Fibroblast of lung (primary cell): ENCODE data around the gene TENM3. TPM values are rescaled to one million over a fixed set of nuclear protein-coding genes. Genes with fewer than 3 reads are reported as not detected.

ENCODE experiments used
- DNase-seq, 2 donors: peaks; one replicate each; pipeline versions ENCODE4 v3.0.0 to v3.0.0-alpha.2; 2010; ENCODE audit warnings: low read depth in 2 of 2
- H2AFZ ChIP-seq: 2 replicates; pipeline ENCODE4 v1.5.1; 2012; ENCODE audit warnings: low read length, control low read depth, inconsistent platforms
- H3K27ac ChIP-seq: 2 replicates; pipeline ENCODE4 v1.5.1; 2011; ENCODE audit warnings: low read length, control low read depth; ENCODE audit not compliant: insufficient read depth
- H3K27me3 ChIP-seq: 2 replicates; pipeline ENCODE4 v1.5.1; 2011; ENCODE audit warnings: mild to moderate bottlenecking, low read length; ENCODE audit not compliant: control insufficient read depth, insufficient read depth
- H3K36me3 ChIP-seq: 2 replicates; pipeline ENCODE4 v1.5.1; 2011; ENCODE audit warnings: low read length; ENCODE audit not compliant: control insufficient read depth, insufficient read depth
- H3K4me1 ChIP-seq: 2 replicates; pipeline ENCODE4 v1.5.1; 2011; ENCODE audit warnings: low read length; ENCODE audit not compliant: control insufficient read depth, insufficient read depth; ENCODE audit errors: extremely low read depth
- H3K4me2 ChIP-seq: 2 replicates; pipeline ENCODE4 v1.5.1; 2011; ENCODE audit warnings: low read length, control low read depth; ENCODE audit not compliant: insufficient read depth; ENCODE audit errors: extremely low read depth
- H3K4me3 ChIP-seq, 4 experiments: fragments of 200-600 bp in 1 of 4; sonication (generic) in 1 of 4; replicated peaks in 1 of 4; 2 replicates each; pipeline ENCODE4 v1.5.1; 2011 to 2016; ENCODE audit warnings: low read length in 4 of 4, low read depth in 3 of 4, mild to moderate bottlenecking in 3 of 4, control low read depth in 2 of 4, inconsistent platforms in 1 of 4, mixed read lengths in 1 of 4; ENCODE audit not compliant: insufficient read depth in 1 of 4; ENCODE audit errors: control extremely low read depth in 1 of 4
- H3K79me2 ChIP-seq: 2 replicates; pipeline ENCODE4 v1.5.1; 2012; ENCODE audit warnings: mild to moderate bottlenecking, low read length, inconsistent platforms; ENCODE audit not compliant: control insufficient read depth, insufficient read depth
- H3K9ac ChIP-seq: 2 replicates; pipeline ENCODE4 v1.5.1; 2011; ENCODE audit warnings: mild to moderate bottlenecking, low read length, control low read depth; ENCODE audit not compliant: insufficient read depth
- H3K9me3 ChIP-seq: 2 replicates; pipeline ENCODE4 v1.5.1; 2012; ENCODE audit warnings: low read depth, low read length; ENCODE audit not compliant: control insufficient read depth, insufficient read depth
- H4K20me1 ChIP-seq: 2 replicates; pipeline ENCODE4 v1.5.1; 2011; ENCODE audit warnings: low read length; ENCODE audit not compliant: control insufficient read depth, insufficient read depth; ENCODE audit errors: extremely low read depth
- EZH2 ChIP-seq: IDR thresholded peaks from 2 replicates; pipeline ENCODE4 v1.5.1; 2012; ENCODE audit warnings: low read length, control low read depth, mild to moderate bottlenecking; ENCODE audit errors: missing control alignments
- polyA plus RNA-seq, 2 donors: library from polyadenylated mRNA; depleted of rRNA in 1 of 2; stranded (reverse) in 1 of 2; unstranded in 1 of 2; fragments of >200 nt; gene quantifications; 2 replicates each; pipeline ENCODE4 v1.2.1, GENCODE V29; 2011 to 2012; ENCODE audit warnings: missing spikeins in 1 of 2
- total RNA-seq: library from RNA; depleted of rRNA; stranded (reverse); fragments of >200 nt; gene quantifications from 2 replicates; pipeline ENCODE4 v1.2.1, GENCODE V29; 2014
- TF ChIP-seq, protein P1 (sequence below), 2 donors: IDR thresholded peaks in 1 of 2; conservative IDR thresholded peaks in 1 of 2; 1 replicate in 1 of 2; 2 replicates in 1 of 2; pipeline ENCODE4 v1.5.1; 2011 to 2012; ENCODE audit warnings: low read length in 2 of 2, control low read depth in 1 of 2, inconsistent platforms in 1 of 2, low read depth in 1 of 2, mild to moderate bottlenecking in 1 of 2

TENM3 gene
- total and polyA plus RNA-seq, 2 donors (not counting 1 experiment from before 2014, with no cell fraction given) = 2.7 to 3.6 TPM

DNA sequence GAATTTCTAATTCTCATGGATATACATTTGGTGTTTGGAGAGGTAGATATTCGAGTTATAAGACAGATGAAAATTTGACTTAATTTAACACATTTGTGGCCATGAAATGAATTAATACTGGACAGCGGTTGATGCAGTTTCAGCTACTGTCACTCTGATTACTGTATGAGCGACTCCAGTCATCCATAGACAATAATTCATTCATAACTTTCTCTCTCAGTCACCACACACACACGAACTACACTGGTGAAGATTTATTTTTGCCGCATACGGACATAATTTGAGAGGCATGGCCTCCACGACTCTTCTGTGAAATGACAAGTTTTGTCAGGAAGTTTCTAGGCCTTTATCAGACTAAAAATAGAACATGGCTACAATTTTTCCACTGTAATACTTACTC lies 177.0 kb downstream of the TENM3 start:
- Histone ChIP-seq H3K4me2 (no peak overlapping the region), H3K4me1 (no peaks in the 10 kb centered on the region), H3K79me2 (no peaks in the 10 kb centered on the region), H3K4me3 (no peak overlapping the region), H3K27me3 (no peaks in the 10 kb centered on the region), H3K36me3 (no peaks in the 10 kb centered on the region), H4K20me1 (no peaks in the 10 kb centered on the region), H3K9ac (no peak overlapping the region), H3K9me3 (no peaks in the 10 kb centered on the region), H3K27ac (no peak overlapping the region), H2AFZ (no peak overlapping the region)
- DNase-seq = no peak
- TF ChIP-seq, protein P1, sequence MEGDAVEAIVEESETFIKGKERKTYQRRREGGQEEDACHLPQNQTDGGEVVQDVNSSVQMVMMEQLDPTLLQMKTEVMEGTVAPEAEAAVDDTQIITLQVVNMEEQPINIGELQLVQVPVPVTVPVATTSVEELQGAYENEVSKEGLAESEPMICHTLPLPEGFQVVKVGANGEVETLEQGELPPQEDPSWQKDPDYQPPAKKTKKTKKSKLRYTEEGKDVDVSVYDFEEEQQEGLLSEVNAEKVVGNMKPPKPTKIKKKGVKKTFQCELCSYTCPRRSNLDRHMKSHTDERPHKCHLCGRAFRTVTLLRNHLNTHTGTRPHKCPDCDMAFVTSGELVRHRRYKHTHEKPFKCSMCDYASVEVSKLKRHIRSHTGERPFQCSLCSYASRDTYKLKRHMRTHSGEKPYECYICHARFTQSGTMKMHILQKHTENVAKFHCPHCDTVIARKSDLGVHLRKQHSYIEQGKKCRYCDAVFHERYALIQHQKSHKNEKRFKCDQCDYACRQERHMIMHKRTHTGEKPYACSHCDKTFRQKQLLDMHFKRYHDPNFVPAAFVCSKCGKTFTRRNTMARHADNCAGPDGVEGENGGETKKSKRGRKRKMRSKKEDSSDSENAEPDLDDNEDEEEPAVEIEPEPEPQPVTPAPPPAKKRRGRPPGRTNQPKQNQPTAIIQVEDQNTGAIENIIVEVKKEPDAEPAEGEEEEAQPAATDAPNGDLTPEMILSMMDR (conservative IDR thresholded peaks at IDR 0.05 in 1 of 2, IDR thresholded peaks at IDR 0.05 in 1 of 2; ENCODE audit: low read depth in 1 of 2, low read length in 2 of 2) = no peak
- TF ChIP-seq EZH2 = no peak

DNA sequence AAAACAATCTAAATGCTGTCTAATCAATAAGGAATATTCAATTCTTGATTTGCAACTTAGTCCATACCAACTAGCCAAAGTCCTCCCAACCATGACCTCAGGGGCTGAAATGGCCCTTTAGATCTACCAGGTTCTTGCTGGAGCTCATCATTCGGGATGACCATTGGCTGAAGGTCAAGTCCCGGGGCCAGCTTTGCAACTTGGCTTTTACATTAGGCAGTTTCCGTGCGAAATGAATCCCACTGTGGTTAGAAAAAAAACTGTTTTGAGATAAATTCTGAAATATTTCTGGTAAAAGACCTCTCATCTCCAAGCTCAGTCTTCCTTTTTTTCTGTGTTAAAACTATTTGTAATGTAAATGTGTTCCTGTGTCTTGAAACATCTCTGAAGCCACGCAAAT lies 178.6 kb downstream of the TENM3 start:
- TF ChIP-seq, protein P1 (conservative IDR thresholded peaks at IDR 0.05 in 1 of 2, IDR thresholded peaks at IDR 0.05 in 1 of 2; ENCODE audit: low read depth in 1 of 2, low read length in 2 of 2) = no peak
- no peak for TF ChIP-seq EZH2
- Histone ChIP-seq H3K27ac (no peak overlapping the region), H3K27me3 (no peaks in the 10 kb centered on the region), H3K9ac (no peak overlapping the region), H3K4me3 (no peak overlapping the region), H4K20me1 (no peaks in the 10 kb centered on the region), H3K79me2 (no peaks in the 10 kb centered on the region), H2AFZ (no peak overlapping the region), H3K4me1 (no peaks in the 10 kb centered on the region), H3K9me3 (no peaks in the 10 kb centered on the region), H3K4me2 (no peak overlapping the region), H3K36me3 (no peaks in the 10 kb centered on the region)
- DNase-seq = no peak

DNA sequence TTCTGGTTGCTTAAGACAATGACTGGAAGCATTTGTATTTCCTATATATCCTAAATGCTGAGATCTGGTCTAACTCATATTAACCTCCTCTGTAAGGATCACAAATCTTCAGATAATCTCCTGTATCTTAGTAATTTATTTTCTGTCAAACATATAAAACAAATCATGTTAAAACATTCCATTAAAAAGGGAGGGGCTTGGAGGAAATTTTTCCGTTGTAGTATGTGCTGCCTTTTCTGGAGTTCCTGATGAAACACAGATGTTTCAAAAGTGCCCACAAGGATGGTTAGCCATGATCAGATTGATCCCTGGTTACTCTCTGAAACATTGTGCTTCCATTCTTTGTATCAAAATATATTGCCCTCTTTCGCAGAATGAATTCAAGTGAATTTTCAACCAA lies 182.1 kb downstream of the TENM3 start:
- Histone ChIP-seq H3K79me2 (no peaks in the 10 kb centered on the region), H4K20me1 (no peaks in the 10 kb centered on the region), H3K27ac (no peak overlapping the region)

More for the DNA sequence above, 182.1 kb downstream of the TENM3 start:
- no peaks in the 10 kb centered on the region for H3K4me1 ChIP-seq
- no peaks in the 10 kb centered on the region for H3K27me3 ChIP-seq
- H3K36me3 ChIP-seq = no peaks in the 10 kb centered on the region
- no peak for TF ChIP-seq EZH2
- TF ChIP-seq, protein P1 (conservative IDR thresholded peaks at IDR 0.05 in 1 of 2, IDR thresholded peaks at IDR 0.05 in 1 of 2; ENCODE audit: low read depth in 1 of 2, low read length in 2 of 2) = no peak
- no peak overlapping the region for H3K4me2 ChIP-seq
- no peak for DNase-seq
- no peak overlapping the region for H3K9ac ChIP-seq
- H3K4me3 ChIP-seq = no peak overlapping the region
- no peaks in the 10 kb centered on the region for H3K9me3 ChIP-seq
- H2AFZ ChIP-seq = no peak overlapping the region
